MV-4-11 (cell line): Measurements from ENCODE around the gene CCDC178.
"Not testable (repeated sequence)": the region's sequence is repeated elsewhere in the genome, so short reads cannot be mapped to it uniquely, and the experiment has no call there.

Experiments
- DNase-seq: peaks from one replicate; lab custom pipeline; 2025; lab: John Stamatoyannopoulos, UW

Gene CCDC178

GRCh38 chr18:32998921-32999320, 441.6 kb downstream of the CCDC178 start:
- DNase-seq: no peak

- DNase-seq: no peak
Observed at GRCh38 chr18:32998285-32998684, 442.2 kb downstream of the CCDC178 start.

- no peak for DNase-seq
Observed at GRCh38 chr18:32983721-32984120, 456.8 kb downstream of the CCDC178 start.

GRCh38 chr18:32980896-32981295, 459.6 kb downstream of the CCDC178 start:
- DNase-seq: no peak

- DNase-seq: no peak
Observed at GRCh38 chr18:32975501-32975900, 465.0 kb downstream of the CCDC178 start.

- DNase-seq: no peak
Observed at GRCh38 chr18:32975163-32975436, 465.4 kb downstream of the CCDC178 start.

- DNase-seq: no peak
Observed at GRCh38 chr18:32974421-32975162, 465.9 kb downstream of the CCDC178 start.

GRCh38 chr18:32968248-32968647, 472.3 kb downstream of the CCDC178 start:
- DNase-seq: no peak

GRCh38 chr18:32966141-32966540, 474.4 kb downstream of the CCDC178 start:
- no peak for DNase-seq

- no peak for DNase-seq
Observed at GRCh38 chr18:32961538-32961937, 479.0 kb downstream of the CCDC178 start.

GRCh38 chr18:32958746-32959145, 481.8 kb downstream of the CCDC178 start:
- no peak for DNase-seq

GRCh38 chr18:32956591-32957315, 483.8 kb downstream of the CCDC178 start:
- DNase-seq: no peak

GRCh38 chr18:32952318-32952717, 488.2 kb downstream of the CCDC178 start:
- not testable (repeated sequence) for DNase-seq

GRCh38 chr18:32937597-32937996, 502.9 kb downstream of the CCDC178 start:
- DNase-seq: no peak

- no peak for DNase-seq
Observed at GRCh38 chr18:32937066-32937465, 503.5 kb downstream of the CCDC178 start.

- DNase-seq: no peak
Observed at GRCh38 chr18:32934201-32934600, 506.3 kb downstream of the CCDC178 start.

- DNase-seq: peak; percentile 60
Observed at GRCh38 chr18:32930695-32931301, 509.7 kb downstream of the CCDC178 start.

GRCh38 chr18:32929213-32929612, 511.3 kb downstream of the CCDC178 start:
- no peak for DNase-seq

- peak; percentile 96 for DNase-seq
Observed at GRCh38 chr18:32922951-32923430, 517.5 kb downstream of the CCDC178 start.

- peak; percentile 88 for DNase-seq
Observed at GRCh38 chr18:32920796-32921787, 519.4 kb downstream of the CCDC178 start.

GRCh38 chr18:32919799-32920198, 520.7 kb downstream of the CCDC178 start:
- peak; percentile 59 for DNase-seq

- DNase-seq: no peak
Observed at GRCh38 chr18:32918692-32919250, 521.8 kb downstream of the CCDC178 start.
